ENCODE results near the gene ALG9.

GRCh38 chr11:111770581-111771134 lies 100.7 kb downstream of the ALG9 start:
- TF ChIP-seq CTCF (IDR thresholded peaks at IDR 0.05) (no peak), POLR2A (IDR thresholded peaks at IDR 0.05) (no peak)

Data from thyroid gland (tissue), 4 donors.